ENCODE results near the gene NDUFAF7.

GRCh38 chr2:37205689-37206341 is 25.6 kb upstream of the NDUFAF7 start:
- TF ChIP-seq, protein P1, sequence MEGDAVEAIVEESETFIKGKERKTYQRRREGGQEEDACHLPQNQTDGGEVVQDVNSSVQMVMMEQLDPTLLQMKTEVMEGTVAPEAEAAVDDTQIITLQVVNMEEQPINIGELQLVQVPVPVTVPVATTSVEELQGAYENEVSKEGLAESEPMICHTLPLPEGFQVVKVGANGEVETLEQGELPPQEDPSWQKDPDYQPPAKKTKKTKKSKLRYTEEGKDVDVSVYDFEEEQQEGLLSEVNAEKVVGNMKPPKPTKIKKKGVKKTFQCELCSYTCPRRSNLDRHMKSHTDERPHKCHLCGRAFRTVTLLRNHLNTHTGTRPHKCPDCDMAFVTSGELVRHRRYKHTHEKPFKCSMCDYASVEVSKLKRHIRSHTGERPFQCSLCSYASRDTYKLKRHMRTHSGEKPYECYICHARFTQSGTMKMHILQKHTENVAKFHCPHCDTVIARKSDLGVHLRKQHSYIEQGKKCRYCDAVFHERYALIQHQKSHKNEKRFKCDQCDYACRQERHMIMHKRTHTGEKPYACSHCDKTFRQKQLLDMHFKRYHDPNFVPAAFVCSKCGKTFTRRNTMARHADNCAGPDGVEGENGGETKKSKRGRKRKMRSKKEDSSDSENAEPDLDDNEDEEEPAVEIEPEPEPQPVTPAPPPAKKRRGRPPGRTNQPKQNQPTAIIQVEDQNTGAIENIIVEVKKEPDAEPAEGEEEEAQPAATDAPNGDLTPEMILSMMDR (IDR thresholded peaks at IDR 0.05): no peak
- TF ChIP-seq POLR2A (IDR thresholded peaks at IDR 0.05): no peak
